ENCODE results near the gene ERVW-1.

Gene ERVW-1

DNA sequence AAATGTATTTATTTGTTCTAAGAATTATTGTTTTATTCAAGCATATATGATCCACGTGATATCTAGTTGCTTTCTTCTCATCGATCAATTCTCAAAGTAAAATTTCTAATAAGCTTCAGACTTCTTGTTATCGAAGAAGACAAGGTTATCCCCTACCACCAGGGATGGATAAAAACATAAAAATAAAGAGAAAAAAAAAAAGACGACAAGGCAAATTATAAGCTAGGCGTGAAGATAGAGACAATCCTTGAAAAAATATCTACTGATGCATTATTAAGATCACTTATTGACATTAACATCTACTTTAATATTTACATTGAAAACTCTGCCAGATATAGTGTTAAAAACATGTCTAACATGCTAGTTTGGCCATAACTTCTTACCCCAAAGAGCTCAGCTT is 31.2 kb upstream of the ERVW-1 start:
- TF ChIP-seq, protein P1, sequence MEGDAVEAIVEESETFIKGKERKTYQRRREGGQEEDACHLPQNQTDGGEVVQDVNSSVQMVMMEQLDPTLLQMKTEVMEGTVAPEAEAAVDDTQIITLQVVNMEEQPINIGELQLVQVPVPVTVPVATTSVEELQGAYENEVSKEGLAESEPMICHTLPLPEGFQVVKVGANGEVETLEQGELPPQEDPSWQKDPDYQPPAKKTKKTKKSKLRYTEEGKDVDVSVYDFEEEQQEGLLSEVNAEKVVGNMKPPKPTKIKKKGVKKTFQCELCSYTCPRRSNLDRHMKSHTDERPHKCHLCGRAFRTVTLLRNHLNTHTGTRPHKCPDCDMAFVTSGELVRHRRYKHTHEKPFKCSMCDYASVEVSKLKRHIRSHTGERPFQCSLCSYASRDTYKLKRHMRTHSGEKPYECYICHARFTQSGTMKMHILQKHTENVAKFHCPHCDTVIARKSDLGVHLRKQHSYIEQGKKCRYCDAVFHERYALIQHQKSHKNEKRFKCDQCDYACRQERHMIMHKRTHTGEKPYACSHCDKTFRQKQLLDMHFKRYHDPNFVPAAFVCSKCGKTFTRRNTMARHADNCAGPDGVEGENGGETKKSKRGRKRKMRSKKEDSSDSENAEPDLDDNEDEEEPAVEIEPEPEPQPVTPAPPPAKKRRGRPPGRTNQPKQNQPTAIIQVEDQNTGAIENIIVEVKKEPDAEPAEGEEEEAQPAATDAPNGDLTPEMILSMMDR (IDR thresholded peaks at IDR 0.05), result no peak
- Histone ChIP-seq H3K9me3 (ENCODE audit: control insufficient read depth, low read length) (no peaks in the 10 kb centered on the region), H3K27me3 (ENCODE audit: control insufficient read depth, insufficient read depth, low read length) (no peaks in the 10 kb centered on the region), H3K36me3 (ENCODE audit: control insufficient read depth, insufficient read depth, low read length) (no peaks in the 10 kb centered on the region), H3K4me2 (ENCODE audit: low read length) (no peak overlapping the region), H3K4me3 (ENCODE audit: low read depth, low read length) (no peak overlapping the region), H3K27ac (no peak overlapping the region), H3K79me2 (no peaks in the 10 kb centered on the region), H3K9ac (no peak overlapping the region), H2AFZ (no peak overlapping the region), H3K4me1 (no peaks in the 10 kb centered on the region)

DNA sequence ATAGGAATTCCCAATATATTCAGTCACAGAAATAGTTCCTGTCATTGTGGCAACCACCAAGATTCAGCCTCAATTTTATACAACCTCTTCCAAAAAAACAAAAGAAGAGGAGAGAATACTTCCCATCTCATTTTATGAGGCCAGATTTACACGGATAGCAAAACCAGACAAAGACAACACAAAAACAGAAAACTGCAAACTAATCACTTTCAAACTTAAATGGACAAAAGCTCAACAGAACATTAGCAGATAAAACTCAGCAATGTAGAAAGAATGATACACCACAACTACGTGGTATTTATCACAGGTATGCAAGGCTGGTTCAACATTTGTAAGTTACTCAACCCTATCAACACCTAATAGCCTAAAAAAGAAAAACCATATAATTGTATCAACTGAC is 28.6 kb upstream of the ERVW-1 start:
- TF ChIP-seq, protein P1 (IDR thresholded peaks at IDR 0.05), result no peak
- H3K36me3 ChIP-seq (ENCODE audit: control insufficient read depth, insufficient read depth, low read length), result no peaks in the 10 kb centered on the region

DNA sequence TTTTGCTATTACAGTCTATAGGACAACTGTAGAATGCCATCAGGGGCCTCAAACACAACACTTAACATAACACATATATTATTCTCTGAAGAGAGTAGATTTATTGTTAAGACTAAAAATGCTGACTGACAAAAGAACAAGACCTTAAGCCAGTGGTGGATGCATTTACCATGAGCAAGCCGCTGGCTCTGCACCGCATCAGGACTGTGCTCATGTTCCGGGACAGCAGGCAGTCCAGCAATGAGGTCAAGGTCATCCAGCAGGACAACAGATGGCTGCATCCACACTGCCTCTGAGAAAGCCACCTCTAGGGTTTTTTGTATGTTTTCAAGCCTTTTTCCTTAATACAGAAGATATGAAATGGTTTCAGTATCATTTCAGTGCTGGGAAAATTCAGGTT is 26.8 kb upstream of the ERVW-1 start:
- H3K4me2 ChIP-seq (ENCODE audit: low read length), result no peak overlapping the region
- no peak overlapping the region for H3K27ac ChIP-seq
- H3K9ac ChIP-seq, result no peak overlapping the region
- H3K27me3 ChIP-seq (ENCODE audit: control insufficient read depth, insufficient read depth, low read length), result no peaks in the 10 kb centered on the region
- no peaks in the 10 kb centered on the region for H3K9me3 ChIP-seq (ENCODE audit: control insufficient read depth, low read length)
- no peaks in the 10 kb centered on the region for H3K4me1 ChIP-seq
- TF ChIP-seq, protein P1 (IDR thresholded peaks at IDR 0.05), result no peak
- H3K79me2 ChIP-seq, result no peaks in the 10 kb centered on the region
- H3K36me3 ChIP-seq (ENCODE audit: control insufficient read depth, insufficient read depth, low read length), result no peaks in the 10 kb centered on the region
- no peak overlapping the region for H3K4me3 ChIP-seq (ENCODE audit: low read depth, low read length)
- no peak overlapping the region for H2AFZ ChIP-seq

More for the DNA sequence above, 28.6 kb upstream of the ERVW-1 start:
- Histone ChIP-seq H3K4me1 (no peaks in the 10 kb centered on the region), H3K4me3 (ENCODE audit: low read depth, low read length) (no peak overlapping the region), H3K9me3 (ENCODE audit: control insufficient read depth, low read length) (no peaks in the 10 kb centered on the region), H3K9ac (no peak overlapping the region), H2AFZ (no peak overlapping the region), H3K79me2 (no peaks in the 10 kb centered on the region), H3K4me2 (ENCODE audit: low read length) (no peak overlapping the region), H3K27me3 (ENCODE audit: control insufficient read depth, insufficient read depth, low read length) (no peaks in the 10 kb centered on the region), H3K27ac (no peak overlapping the region)

DNA sequence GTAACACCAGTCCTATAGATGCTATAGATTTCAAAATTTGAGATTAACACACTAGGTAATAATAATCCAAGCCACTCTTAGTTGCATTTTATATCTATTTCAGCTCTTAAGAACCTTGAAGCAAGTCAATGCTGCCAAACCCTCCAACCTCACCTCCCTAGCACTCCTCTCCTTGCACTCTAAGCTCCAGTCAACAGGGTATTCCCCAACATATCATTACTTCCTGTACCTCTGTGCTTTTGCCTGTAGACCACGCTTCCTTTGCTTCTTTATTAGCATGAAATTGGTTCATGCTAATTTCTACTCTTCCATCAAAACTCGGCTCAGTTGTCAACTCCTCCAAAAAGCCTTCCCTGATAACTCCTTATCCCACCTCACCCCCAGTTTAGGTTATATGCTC is 26.0 kb upstream of the ERVW-1 start:
- no peaks in the 10 kb centered on the region for H3K36me3 ChIP-seq (ENCODE audit: control insufficient read depth, insufficient read depth, low read length)
- H2AFZ ChIP-seq, result no peak overlapping the region
- H3K27me3 ChIP-seq (ENCODE audit: control insufficient read depth, insufficient read depth, low read length), result no peaks in the 10 kb centered on the region
- H3K79me2 ChIP-seq, result no peaks in the 10 kb centered on the region
- no peak overlapping the region for H3K9ac ChIP-seq
- H3K27ac ChIP-seq, result no peak overlapping the region
- no peaks in the 10 kb centered on the region for H3K9me3 ChIP-seq (ENCODE audit: control insufficient read depth, low read length)
- H3K4me2 ChIP-seq (ENCODE audit: low read length), result no peak overlapping the region
- TF ChIP-seq, protein P1 (IDR thresholded peaks at IDR 0.05), result no peak
- H3K4me1 ChIP-seq, result no peaks in the 10 kb centered on the region
- H3K4me3 ChIP-seq (ENCODE audit: low read depth, low read length), result no peak overlapping the region

DNA sequence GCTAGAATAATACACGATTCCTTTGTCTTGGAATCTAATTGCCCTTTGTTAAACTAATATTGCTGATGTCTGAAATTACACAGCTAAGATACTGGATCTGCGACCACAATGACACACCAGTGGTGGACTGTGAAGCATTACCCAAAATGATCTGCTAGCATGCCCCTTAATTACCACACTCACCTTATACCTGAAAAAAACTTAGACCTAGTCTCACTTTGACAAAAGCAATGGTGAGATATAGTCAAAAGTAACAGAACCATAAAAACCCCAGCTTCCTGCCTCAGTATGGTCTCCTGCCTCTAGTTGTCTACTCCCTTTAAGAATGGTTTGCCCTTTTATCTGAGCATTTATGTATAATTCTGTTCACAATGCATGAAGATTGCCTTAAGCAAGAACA is 20.8 kb upstream of the ERVW-1 start:
- TF ChIP-seq, protein P1 (IDR thresholded peaks at IDR 0.05), result no peak
- no peaks in the 10 kb centered on the region for H3K79me2 ChIP-seq
- H3K4me3 ChIP-seq (ENCODE audit: low read depth, low read length), result no peak overlapping the region
- H3K4me2 ChIP-seq (ENCODE audit: low read length), result no peak overlapping the region
- no peaks in the 10 kb centered on the region for H3K4me1 ChIP-seq
- no peak overlapping the region for H3K9ac ChIP-seq
- no peak overlapping the region for H2AFZ ChIP-seq
- H3K36me3 ChIP-seq (ENCODE audit: control insufficient read depth, insufficient read depth, low read length), result no peaks in the 10 kb centered on the region
- H3K9me3 ChIP-seq (ENCODE audit: control insufficient read depth, low read length), result no peaks in the 10 kb centered on the region
- no peaks in the 10 kb centered on the region for H3K27me3 ChIP-seq (ENCODE audit: control insufficient read depth, insufficient read depth, low read length)
- H3K27ac ChIP-seq, result no peak overlapping the region

All from parathyroid adenoma (tissue), 2 donors.